ENCODE results near the gene DAP3. TPM values are rescaled to one million over a fixed set of nuclear protein-coding genes. Genes with fewer than 3 reads are reported as not detected.

DAP3 gene
- total and polyA plus RNA-seq, 2 of the 13 experiments (the other 11 are each of a cell fraction or from before 2014, with no cell fraction given), result 129 to 133 TPM

DNA sequence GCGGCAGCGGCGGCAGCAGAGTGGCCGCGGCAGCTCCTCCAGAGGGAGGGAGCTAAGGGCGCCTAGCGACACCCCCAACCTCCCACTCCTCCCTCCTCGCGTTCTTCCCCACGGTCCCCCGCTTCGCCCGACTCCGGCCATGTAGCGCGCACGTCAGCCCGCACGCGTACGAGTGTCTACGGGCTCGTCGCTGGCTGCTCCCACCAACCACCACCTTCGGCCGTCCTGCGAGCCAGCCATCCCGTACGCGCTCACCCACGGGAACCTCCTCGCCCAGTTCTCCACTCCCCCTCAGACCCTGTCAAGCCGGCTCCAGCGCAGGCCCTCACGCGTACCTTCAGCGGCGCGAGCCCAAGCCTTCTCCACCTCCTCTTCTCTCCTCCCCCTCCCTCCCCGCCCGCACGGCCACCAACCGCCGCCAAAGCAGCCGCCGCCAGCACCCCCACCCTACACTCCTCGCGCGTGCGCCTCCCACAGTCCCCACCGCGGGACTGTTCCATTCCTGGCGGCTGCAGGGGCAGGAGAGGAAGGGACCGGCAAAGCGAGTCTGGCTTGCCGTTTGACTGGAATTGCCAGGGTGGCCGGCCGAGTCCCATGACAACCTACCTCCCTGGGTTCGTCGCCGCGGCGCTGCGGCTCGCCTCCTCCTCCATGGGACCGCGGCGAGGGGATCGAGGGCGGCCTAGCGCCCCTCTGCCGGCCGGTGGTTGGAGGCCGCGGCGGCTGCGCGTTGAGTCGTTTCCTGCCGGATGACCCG lies 389 bp upstream of the DAP3 start, which contains the start of gene YY1AP1 (continued):
- TF ChIP-seq, protein P1, sequence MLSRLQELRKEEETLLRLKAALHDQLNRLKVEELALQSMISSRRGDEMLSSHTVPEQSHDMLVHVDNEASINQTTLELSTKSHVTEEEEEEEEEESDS (CRISPR knock-in tag; IDR thresholded peaks at IDR 0.05; ENCODE audit: borderline replicate concordance), result no peak
- TF ChIP-seq, protein P2, sequence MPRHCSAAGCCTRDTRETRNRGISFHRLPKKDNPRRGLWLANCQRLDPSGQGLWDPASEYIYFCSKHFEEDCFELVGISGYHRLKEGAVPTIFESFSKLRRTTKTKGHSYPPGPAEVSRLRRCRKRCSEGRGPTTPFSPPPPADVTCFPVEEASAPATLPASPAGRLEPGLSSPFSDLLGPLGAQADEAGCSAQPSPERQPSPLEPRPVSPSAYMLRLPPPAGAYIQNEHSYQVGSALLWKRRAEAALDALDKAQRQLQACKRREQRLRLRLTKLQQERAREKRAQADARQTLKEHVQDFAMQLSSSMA (CRISPR knock-in tag; IDR thresholded peaks at IDR 0.05), result no peak
- TF ChIP-seq, protein P3, sequence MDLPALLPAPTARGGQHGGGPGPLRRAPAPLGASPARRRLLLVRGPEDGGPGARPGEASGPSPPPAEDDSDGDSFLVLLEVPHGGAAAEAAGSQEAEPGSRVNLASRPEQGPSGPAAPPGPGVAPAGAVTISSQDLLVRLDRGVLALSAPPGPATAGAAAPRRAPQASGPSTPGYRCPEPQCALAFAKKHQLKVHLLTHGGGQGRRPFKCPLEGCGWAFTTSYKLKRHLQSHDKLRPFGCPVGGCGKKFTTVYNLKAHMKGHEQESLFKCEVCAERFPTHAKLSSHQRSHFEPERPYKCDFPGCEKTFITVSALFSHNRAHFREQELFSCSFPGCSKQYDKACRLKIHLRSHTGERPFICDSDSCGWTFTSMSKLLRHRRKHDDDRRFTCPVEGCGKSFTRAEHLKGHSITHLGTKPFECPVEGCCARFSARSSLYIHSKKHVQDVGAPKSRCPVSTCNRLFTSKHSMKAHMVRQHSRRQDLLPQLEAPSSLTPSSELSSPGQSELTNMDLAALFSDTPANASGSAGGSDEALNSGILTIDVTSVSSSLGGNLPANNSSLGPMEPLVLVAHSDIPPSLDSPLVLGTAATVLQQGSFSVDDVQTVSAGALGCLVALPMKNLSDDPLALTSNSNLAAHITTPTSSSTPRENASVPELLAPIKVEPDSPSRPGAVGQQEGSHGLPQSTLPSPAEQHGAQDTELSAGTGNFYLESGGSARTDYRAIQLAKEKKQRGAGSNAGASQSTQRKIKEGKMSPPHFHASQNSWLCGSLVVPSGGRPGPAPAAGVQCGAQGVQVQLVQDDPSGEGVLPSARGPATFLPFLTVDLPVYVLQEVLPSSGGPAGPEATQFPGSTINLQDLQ (CRISPR knock-in tag; IDR thresholded peaks at IDR 0.05), result peak; percentile 84; the same call in 1 of the 2 replicates
- TF ChIP-seq, protein P4, sequence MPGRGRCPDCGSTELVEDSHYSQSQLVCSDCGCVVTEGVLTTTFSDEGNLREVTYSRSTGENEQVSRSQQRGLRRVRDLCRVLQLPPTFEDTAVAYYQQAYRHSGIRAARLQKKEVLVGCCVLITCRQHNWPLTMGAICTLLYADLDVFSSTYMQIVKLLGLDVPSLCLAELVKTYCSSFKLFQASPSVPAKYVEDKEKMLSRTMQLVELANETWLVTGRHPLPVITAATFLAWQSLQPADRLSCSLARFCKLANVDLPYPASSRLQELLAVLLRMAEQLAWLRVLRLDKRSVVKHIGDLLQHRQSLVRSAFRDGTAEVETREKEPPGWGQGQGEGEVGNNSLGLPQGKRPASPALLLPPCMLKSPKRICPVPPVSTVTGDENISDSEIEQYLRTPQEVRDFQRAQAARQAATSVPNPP (CRISPR knock-in tag; IDR thresholded peaks at IDR 0.05), result no peak
- TF ChIP-seq SAFB2 (CRISPR knock-in tag; IDR thresholded peaks at IDR 0.05; ENCODE audit: borderline replicate concordance, low read depth), result peak; percentile 59; the same call in 1 of the 2 replicates
- TF ChIP-seq NFYB (CRISPR knock-in tag; IDR thresholded peaks at IDR 0.05), result no peak
- peak; percentile 61; the same call in 1 of the 2 replicates for TF ChIP-seq TBX3 (IDR thresholded peaks at IDR 0.05; ENCODE audit: borderline replicate concordance)
- 0 out of 2 replicates have a peak, but pooled peaks have one; percentile 55 for TF ChIP-seq MAZ (IDR thresholded peaks at IDR 0.05; ENCODE audit: borderline replicate concordance, low read depth, low read length)
- peak; percentile 91 for TF ChIP-seq MAZ (CRISPR knock-in tag; IDR thresholded peaks at IDR 0.05; ENCODE audit: low read depth)
- TF ChIP-seq ZNF451 (CRISPR knock-in tag; IDR thresholded peaks at IDR 0.05), result peak; percentile 11; the same call in 1 of the 2 replicates
- TF ChIP-seq RFX3 (CRISPR knock-in tag; IDR thresholded peaks at IDR 0.05), result no peak
- TF ChIP-seq, protein P5, sequence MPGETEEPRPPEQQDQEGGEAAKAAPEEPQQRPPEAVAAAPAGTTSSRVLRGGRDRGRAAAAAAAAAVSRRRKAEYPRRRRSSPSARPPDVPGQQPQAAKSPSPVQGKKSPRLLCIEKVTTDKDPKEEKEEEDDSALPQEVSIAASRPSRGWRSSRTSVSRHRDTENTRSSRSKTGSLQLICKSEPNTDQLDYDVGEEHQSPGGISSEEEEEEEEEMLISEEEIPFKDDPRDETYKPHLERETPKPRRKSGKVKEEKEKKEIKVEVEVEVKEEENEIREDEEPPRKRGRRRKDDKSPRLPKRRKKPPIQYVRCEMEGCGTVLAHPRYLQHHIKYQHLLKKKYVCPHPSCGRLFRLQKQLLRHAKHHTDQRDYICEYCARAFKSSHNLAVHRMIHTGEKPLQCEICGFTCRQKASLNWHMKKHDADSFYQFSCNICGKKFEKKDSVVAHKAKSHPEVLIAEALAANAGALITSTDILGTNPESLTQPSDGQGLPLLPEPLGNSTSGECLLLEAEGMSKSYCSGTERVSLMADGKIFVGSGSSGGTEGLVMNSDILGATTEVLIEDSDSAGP (CRISPR knock-in tag; IDR thresholded peaks at IDR 0.05; ENCODE audit: borderline replicate concordance), result peak; percentile 64
- TF ChIP-seq, protein P6, sequence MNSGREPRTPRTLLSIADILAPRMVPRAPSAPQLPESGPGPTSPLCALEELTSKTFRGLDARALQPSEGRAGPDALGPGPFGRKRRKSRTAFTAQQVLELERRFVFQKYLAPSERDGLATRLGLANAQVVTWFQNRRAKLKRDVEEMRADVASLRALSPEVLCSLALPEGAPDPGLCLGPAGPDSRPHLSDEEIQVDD (CRISPR knock-in tag; IDR thresholded peaks at IDR 0.05; ENCODE audit: borderline replicate concordance), result 0 out of 2 replicates have a peak, but pooled peaks have one; percentile 40
- TF ChIP-seq, protein P7, sequence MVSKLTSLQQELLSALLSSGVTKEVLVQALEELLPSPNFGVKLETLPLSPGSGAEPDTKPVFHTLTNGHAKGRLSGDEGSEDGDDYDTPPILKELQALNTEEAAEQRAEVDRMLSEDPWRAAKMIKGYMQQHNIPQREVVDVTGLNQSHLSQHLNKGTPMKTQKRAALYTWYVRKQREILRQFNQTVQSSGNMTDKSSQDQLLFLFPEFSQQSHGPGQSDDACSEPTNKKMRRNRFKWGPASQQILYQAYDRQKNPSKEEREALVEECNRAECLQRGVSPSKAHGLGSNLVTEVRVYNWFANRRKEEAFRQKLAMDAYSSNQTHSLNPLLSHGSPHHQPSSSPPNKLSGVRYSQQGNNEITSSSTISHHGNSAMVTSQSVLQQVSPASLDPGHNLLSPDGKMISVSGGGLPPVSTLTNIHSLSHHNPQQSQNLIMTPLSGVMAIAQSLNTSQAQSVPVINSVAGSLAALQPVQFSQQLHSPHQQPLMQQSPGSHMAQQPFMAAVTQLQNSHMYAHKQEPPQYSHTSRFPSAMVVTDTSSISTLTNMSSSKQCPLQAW (CRISPR knock-in tag; IDR thresholded peaks at IDR 0.05), result no peak; the same call in 1 of the 2 replicates
- no peak for TF ChIP-seq NR2F1 (CRISPR knock-in tag; IDR thresholded peaks at IDR 0.05)
- no peak for TF ChIP-seq SMARCC2 (IDR thresholded peaks at IDR 0.05)
- no peak for TF ChIP-seq TEAD3 (CRISPR knock-in tag; optimal IDR thresholded peaks at IDR 0.05; ENCODE audit: borderline replicate concordance)
- TF ChIP-seq TAF15 (IDR thresholded peaks at IDR 0.05; ENCODE audit: low read depth, low read length, poor library complexity, severe bottlenecking), result no peak
- no peak for TF ChIP-seq MBD4 (IDR thresholded peaks at IDR 0.05; ENCODE audit: borderline replicate concordance, low read length)
